GM12873 (cell line): ENCODE data around the gene PDCL3.

Experiments used
- CTCF ChIP-seq: IDR thresholded peaks from 2 replicates; pipeline ENCODE4 v1.5.1; 2012; ENCODE audit warnings: low read depth, mild to moderate bottlenecking, moderate library complexity, low read length, control low read depth; ENCODE audit not compliant: insufficient read depth; ENCODE audit errors: missing control alignments

Gene PDCL3

GRCh38 chr2:100611079-100612029, 48.6 kb downstream of the PDCL3 start:
- TF ChIP-seq CTCF = no peak

GRCh38 chr2:100612388-100613000, 49.7 kb downstream of the PDCL3 start:
- no peak for TF ChIP-seq CTCF

GRCh38 chr2:100613719-100614118, 50.9 kb downstream of the PDCL3 start:
- no peak for TF ChIP-seq CTCF

GRCh38 chr2:100614455-100615000, 51.7 kb downstream of the PDCL3 start:
- no peak for TF ChIP-seq CTCF

- TF ChIP-seq CTCF = no peak
These were observed 52.7 kb downstream of the PDCL3 start for GRCh38 chr2:100615471-100615870.

- no peak for TF ChIP-seq CTCF
These were observed 53.1 kb downstream of the PDCL3 start for GRCh38 chr2:100615886-100616285.

GRCh38 chr2:100616841-100617390, 54.1 kb downstream of the PDCL3 start:
- no peak for TF ChIP-seq CTCF
